Gastrocnemius medialis (tissue), 4 donors: ENCODE results near the gene SPDYE17.

Source experiments
- CTCF ChIP-seq, 5 experiments: fragments of 450-650 bp in 3 of 5; fragments of 200-600 bp in 2 of 5; sonication (generic) in 2 of 5; IDR thresholded peaks in 4 of 5; conservative IDR thresholded peaks in 1 of 5; 1 replicate in 4 of 5; 2 replicates in 1 of 5; pipeline ENCODE4 v1.5.1; 2016 to 2019; ENCODE audit warnings: antibody characterized with exemption in 5 of 5, mild to moderate bottlenecking in 3 of 5, moderate library complexity in 3 of 5
- POLR2A ChIP-seq, 2 donors: fragments of 450-650 bp; IDR thresholded peaks; one replicate each; pipeline ENCODE4 v1.6.1; 2017; ENCODE audit warnings: antibody characterized with exemption in 2 of 2, mild to moderate bottlenecking in 2 of 2, moderate library complexity in 2 of 2

- TF ChIP-seq CTCF (IDR thresholded peaks at IDR 0.05 in 4 of 5, conservative IDR thresholded peaks at IDR 0.05 in 1 of 5), result no peak
- no peak for TF ChIP-seq POLR2A (IDR thresholded peaks at IDR 0.05)
Measured at GRCh38 chr7:76998285-76998589, 33.9 kb downstream of the SPDYE17 start.
